Keratinocyte (primary cell): ENCODE measurements around the gene SCD5. TPM values are rescaled to one million over a fixed set of nuclear protein-coding genes. Genes with fewer than 3 reads are reported as not detected.

Source experiments
- DNase-seq: peaks from one replicate; pipeline ENCODE4 v3.0.0-alpha.2; 2011; ENCODE audit warnings: low read depth, missing footprints, low spot score
- FAIRE-seq: peaks from 2 replicates; lab custom pipeline; 2011; peaks lifted over from hg19 to GRCh38; lab: Jason Lieb, UNC
- H2AFZ ChIP-seq: 2 replicates; pipeline ENCODE4 v1.6.0; 2012; ENCODE audit warnings: low read length, control low read depth, inconsistent platforms; ENCODE audit not compliant: control insufficient read depth
- H3K27ac ChIP-seq: 2 replicates; pipeline ENCODE4 v1.5.1; 2011; ENCODE audit warnings: low read length; ENCODE audit not compliant: control insufficient read depth, insufficient read depth
- H3K27me3 ChIP-seq: 3 replicates; pipeline ENCODE4 v1.6.0; 2011; ENCODE audit warnings: low read length; ENCODE audit not compliant: control insufficient read depth, insufficient read depth; ENCODE audit errors: extremely low read depth
- H3K36me3 ChIP-seq, 2 experiments: 2 replicates in 1 of 2; 3 replicates in 1 of 2; pipeline ENCODE4 v1.5.1; 2011; ENCODE audit warnings: low read length in 2 of 2, mild to moderate bottlenecking in 1 of 2; ENCODE audit not compliant: control insufficient read depth in 2 of 2, insufficient read depth in 2 of 2; ENCODE audit errors: extremely low read depth in 1 of 2
- H3K4me1 ChIP-seq: 3 replicates; pipeline ENCODE4 v1.5.1; 2011; ENCODE audit warnings: low read length; ENCODE audit not compliant: control insufficient read depth, insufficient read depth; ENCODE audit errors: extremely low read depth
- H3K4me2 ChIP-seq: 3 replicates; pipeline ENCODE4 v1.6.0; 2011; ENCODE audit warnings: low read depth, low read length; ENCODE audit not compliant: control insufficient read depth, insufficient read depth; ENCODE audit errors: extremely low read depth
- H3K4me3 ChIP-seq, 3 experiments: fragments of 200-600 bp in 1 of 3; sonication (generic) in 1 of 3; 2 replicates in 2 of 3; 3 replicates in 1 of 3; pipeline ENCODE4 v1.5.1; 2011 to 2016; ENCODE audit warnings: low read length in 3 of 3, mild to moderate bottlenecking in 3 of 3, control low read depth in 2 of 3, inconsistent platforms in 1 of 3, low read depth in 1 of 3, mixed read lengths in 1 of 3, mixed run types in 1 of 3, moderate library complexity in 1 of 3; ENCODE audit not compliant: control insufficient read depth in 2 of 3, insufficient read depth in 2 of 3; ENCODE audit errors: extremely low read depth in 1 of 3
- H3K79me2 ChIP-seq: 2 replicates; pipeline ENCODE4 v1.6.0; 2012; ENCODE audit warnings: low read length; ENCODE audit not compliant: control insufficient read depth, insufficient read depth
- H3K9ac ChIP-seq: 3 replicates; pipeline ENCODE4 v1.6.0; 2011; ENCODE audit warnings: low read length; ENCODE audit not compliant: control insufficient read depth, insufficient read depth; ENCODE audit errors: extremely low read depth
- H3K9me1 ChIP-seq: 3 replicates; pipeline ENCODE4 v1.6.0; 2011; ENCODE audit warnings: low read length; ENCODE audit not compliant: control insufficient read depth, insufficient read depth; ENCODE audit errors: extremely low read depth
- H3K9me3 ChIP-seq: 2 replicates; pipeline ENCODE4 v1.5.1; 2012; ENCODE audit warnings: low read depth, low read length; ENCODE audit not compliant: control insufficient read depth
- H4K20me1 ChIP-seq: 3 replicates; pipeline ENCODE4 v1.6.0; 2011; ENCODE audit warnings: low read length; ENCODE audit not compliant: control insufficient read depth, insufficient read depth; ENCODE audit errors: extremely low read depth
- EZH2 ChIP-seq: IDR thresholded peaks from one replicate; pipeline ENCODE4 v1.6.1; 2012; ENCODE audit warnings: inconsistent platforms, mild to moderate bottlenecking, low read length, moderate library complexity
- dilution Hi-C: fragments of 300-500 bp; cut with MboI; formaldehyde crosslinking; loops from one replicate; pipeline ENCODE4 v1.7.0; 2020; ENCODE audit warnings: low sequenced_read_pairs; ENCODE audit not compliant: extremely low pct_ligation_motif_present
- polyA plus RNA-seq, 5 experiments: library from polyadenylated mRNA; depleted of rRNA in 3 of 5; stranded (reverse) in 3 of 5; stranded (forward) in 1 of 5; unstranded in 1 of 5; fragments of >200 nt; gene quantifications; 1 replicate in 1 of 5; 2 replicates in 3 of 5; 3 replicates in 1 of 5; pipeline versions ENCODE4 v1.2.1 to v1.2.3, GENCODE V29; 2011 to 2012; ENCODE audit warnings: missing spikeins in 2 of 5, low read depth in 1 of 5, low replicate concordance in 1 of 5
- TF ChIP-seq, protein P1 (sequence below), 3 experiments: IDR thresholded peaks in 1 of 3; conservative IDR thresholded peaks in 1 of 3; optimal IDR thresholded peaks in 1 of 3; 2 replicates in 2 of 3; 3 replicates in 1 of 3; pipeline versions ENCODE3 to v1.5.1; 2011; ENCODE audit warnings: low read length in 3 of 3, mild to moderate bottlenecking in 3 of 3, moderate library complexity in 2 of 3, control low read depth in 1 of 3, inconsistent platforms in 1 of 3; ENCODE audit not compliant: insufficient read depth in 2 of 3; ENCODE audit errors: extremely low read depth in 1 of 3

SCD5 gene
- polyA plus RNA-seq, 1 donor (not counting 4 experiments of a cell fraction or from before 2014, with no cell fraction given), result 39.4 TPM

DNA sequence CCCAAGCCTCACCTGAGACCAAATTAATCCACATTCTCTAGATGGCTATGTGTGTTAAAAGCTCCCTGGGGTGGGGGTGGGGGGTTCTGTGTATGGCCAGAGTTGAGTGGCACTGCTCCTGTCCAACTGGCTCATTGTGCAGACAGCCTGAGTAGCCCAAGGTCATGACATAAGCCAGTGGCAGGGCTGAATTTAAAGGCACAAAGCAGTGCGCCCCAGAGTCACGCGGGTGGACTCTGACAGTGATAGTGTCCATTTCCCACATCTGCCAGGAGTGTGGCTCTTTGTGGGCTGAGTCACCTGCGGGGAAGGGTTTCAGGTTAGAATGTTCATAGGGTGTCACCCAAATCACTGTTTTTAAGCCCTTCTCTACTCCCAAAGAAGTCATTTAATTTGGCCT is 45.4 kb downstream of the SCD5 start:
- Histone ChIP-seq H3K9me1 (no peaks in the 10 kb centered on the region), H3K9ac (peak overlapping the region; percentile 48), H3K4me1 (peaks cover 18% of the 10 kb centered on the region), H3K4me2 (no peak overlapping the region), H3K79me2 (peaks cover 26% of the 10 kb centered on the region), H3K36me3 (no peaks in the 10 kb centered on the region), H3K4me3 (no peak overlapping the region), H4K20me1 (no peaks in the 10 kb centered on the region), H3K27me3 (no peaks in the 10 kb centered on the region), H2AFZ (no peak overlapping the region), H3K9me3 (no peaks in the 10 kb centered on the region), H3K27ac (peak overlapping the region; percentile 56)
- DNase-seq, result no peak
- no peak for TF ChIP-seq EZH2
- FAIRE-seq, result no peak
- dilution Hi-C loops, result no loop called here

DNA sequence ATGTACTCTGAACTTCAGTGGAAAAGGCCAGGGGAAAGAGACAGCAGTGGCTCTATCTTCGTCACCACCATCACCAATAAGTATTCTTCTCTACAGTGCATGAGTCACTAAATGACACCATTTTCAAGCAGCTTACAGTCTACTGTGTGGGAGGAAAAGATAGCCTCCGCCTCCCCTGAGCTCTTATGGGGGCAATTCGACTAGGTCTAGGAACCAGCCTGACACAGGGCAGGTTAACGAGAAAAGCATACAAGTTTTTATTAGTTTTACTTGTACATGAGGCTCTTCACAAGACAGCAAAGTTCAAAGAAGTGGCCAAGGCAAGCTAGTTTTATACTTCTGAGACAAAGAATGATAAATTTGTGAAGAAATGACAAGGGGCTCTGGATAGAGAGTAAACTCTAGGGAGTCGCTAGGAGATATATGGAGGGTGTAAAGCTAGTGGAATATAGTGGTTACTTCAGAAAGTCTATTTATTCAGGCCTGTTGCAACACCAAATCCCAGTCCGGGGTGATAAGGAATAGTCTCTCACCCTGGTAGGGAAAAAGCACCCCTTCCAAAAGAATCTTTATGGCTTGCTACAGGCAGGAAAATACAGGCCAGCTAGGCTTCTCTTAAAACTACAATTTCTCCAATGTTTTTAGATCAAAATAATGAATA is 49.7 kb downstream of the SCD5 start:
- no peaks in the 10 kb centered on the region for H3K36me3 ChIP-seq
- no peak overlapping the region for H3K4me2 ChIP-seq
- dilution Hi-C loops, result no loop called here
- TF ChIP-seq, protein P1, sequence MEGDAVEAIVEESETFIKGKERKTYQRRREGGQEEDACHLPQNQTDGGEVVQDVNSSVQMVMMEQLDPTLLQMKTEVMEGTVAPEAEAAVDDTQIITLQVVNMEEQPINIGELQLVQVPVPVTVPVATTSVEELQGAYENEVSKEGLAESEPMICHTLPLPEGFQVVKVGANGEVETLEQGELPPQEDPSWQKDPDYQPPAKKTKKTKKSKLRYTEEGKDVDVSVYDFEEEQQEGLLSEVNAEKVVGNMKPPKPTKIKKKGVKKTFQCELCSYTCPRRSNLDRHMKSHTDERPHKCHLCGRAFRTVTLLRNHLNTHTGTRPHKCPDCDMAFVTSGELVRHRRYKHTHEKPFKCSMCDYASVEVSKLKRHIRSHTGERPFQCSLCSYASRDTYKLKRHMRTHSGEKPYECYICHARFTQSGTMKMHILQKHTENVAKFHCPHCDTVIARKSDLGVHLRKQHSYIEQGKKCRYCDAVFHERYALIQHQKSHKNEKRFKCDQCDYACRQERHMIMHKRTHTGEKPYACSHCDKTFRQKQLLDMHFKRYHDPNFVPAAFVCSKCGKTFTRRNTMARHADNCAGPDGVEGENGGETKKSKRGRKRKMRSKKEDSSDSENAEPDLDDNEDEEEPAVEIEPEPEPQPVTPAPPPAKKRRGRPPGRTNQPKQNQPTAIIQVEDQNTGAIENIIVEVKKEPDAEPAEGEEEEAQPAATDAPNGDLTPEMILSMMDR (optimal IDR thresholded peaks at IDR 0.05 in 1 of 3, IDR thresholded peaks at IDR 0.05 in 1 of 3, conservative IDR thresholded peaks at IDR 0.05 in 1 of 3; ENCODE audit: extremely low read depth in 1 of 3, insufficient read depth in 2 of 3, low read length in 3 of 3), result no peak
- TF ChIP-seq EZH2, result no peak
- no peaks in the 10 kb centered on the region for H3K9me3 ChIP-seq
- H4K20me1 ChIP-seq, result no peaks in the 10 kb centered on the region
- no peaks in the 10 kb centered on the region for H3K27me3 ChIP-seq
- no peak overlapping the region for H3K4me3 ChIP-seq
- peaks cover 53% of the 10 kb centered on the region for H3K4me1 ChIP-seq
- H3K27ac ChIP-seq, result no peak overlapping the region
- peaks cover 21% of the 10 kb centered on the region for H3K79me2 ChIP-seq
- H3K9ac ChIP-seq, result no peak overlapping the region
- no peaks in the 10 kb centered on the region for H3K9me1 ChIP-seq
- peak; percentile 52 for FAIRE-seq
- H2AFZ ChIP-seq, result no peak overlapping the region
- DNase-seq, result no peak
